SK-N-SH (cell line): ENCODE measurements around the gene SYT7.

Source experiments
- CHD2 ChIP-seq: fragments of 150-350 bp; IDR thresholded peaks from 2 replicates; pipeline ENCODE4 v1.6.1; 2018; ENCODE audit warnings: low read length; ENCODE audit not compliant: partially characterized antibody
- EP300 ChIP-seq, 2 experiments: IDR thresholded peaks; 2 replicates each; pipeline versions ENCODE4 v1.4.0 to v1.6.1; 2012; ENCODE audit warnings: borderline replicate concordance in 1 of 2, low read depth in 1 of 2, low read length in 1 of 2
- EZH2phosphoT487 ChIP-seq: fragments of 200-600 bp; sonication (generic); IDR thresholded peaks from 2 replicates; pipeline ENCODE4 v1.6.1; 2017; ENCODE audit warnings: low read depth, mixed run types, mild to moderate bottlenecking, antibody characterized with exemption, moderate library complexity, borderline replicate concordance
- GABPA ChIP-seq: IDR thresholded peaks from 2 replicates; pipeline ENCODE4 v1.4.0; 2012; ENCODE audit warnings: low read depth, mild to moderate bottlenecking
- JUND ChIP-seq: IDR thresholded peaks from 2 replicates; pipeline ENCODE4 v1.4.0; 2012
- POLR2AphosphoS5 ChIP-seq: IDR thresholded peaks from 2 replicates; pipeline ENCODE4 v1.6.1; 2012; ENCODE audit warnings: low read depth, low read length
- RCOR1 ChIP-seq: fragments of 150-350 bp; IDR thresholded peaks from 2 replicates; pipeline ENCODE4 v1.6.1; 2017; ENCODE audit warnings: antibody characterized with exemption, low read length
- TF ChIP-seq, protein P1 (sequence below): fragments of 200-600 bp; sonication (generic); IDR thresholded peaks from 2 replicates; pipeline ENCODE4 v1.6.1; 2017; ENCODE audit warnings: antibody characterized with exemption, mild to moderate bottlenecking, moderate library complexity
- TF ChIP-seq, protein P2 (sequence below): IDR thresholded peaks from 2 replicates; pipeline ENCODE4 v1.6.1; 2012; ENCODE audit warnings: mild to moderate bottlenecking, low read depth, low read length, moderate library complexity
- TF ChIP-seq, protein P3 (sequence below): IDR thresholded peaks from 2 replicates; pipeline ENCODE4; 2012
- TF ChIP-seq, protein P4 (sequence below): fragments of 150-350 bp; IDR thresholded peaks from 2 replicates; pipeline ENCODE4 v1.6.1; 2017; ENCODE audit warnings: antibody characterized with exemption, low read length, low read depth, borderline replicate concordance
- TF ChIP-seq, protein P5 (sequence below): IDR thresholded peaks from 2 replicates; pipeline ENCODE4 v1.4.0; 2012; ENCODE audit warnings: low read depth, borderline replicate concordance

GRCh38 chr11:61554172-61554988 lies 26.5 kb downstream of the SYT7 start:
- TF ChIP-seq, protein P1, sequence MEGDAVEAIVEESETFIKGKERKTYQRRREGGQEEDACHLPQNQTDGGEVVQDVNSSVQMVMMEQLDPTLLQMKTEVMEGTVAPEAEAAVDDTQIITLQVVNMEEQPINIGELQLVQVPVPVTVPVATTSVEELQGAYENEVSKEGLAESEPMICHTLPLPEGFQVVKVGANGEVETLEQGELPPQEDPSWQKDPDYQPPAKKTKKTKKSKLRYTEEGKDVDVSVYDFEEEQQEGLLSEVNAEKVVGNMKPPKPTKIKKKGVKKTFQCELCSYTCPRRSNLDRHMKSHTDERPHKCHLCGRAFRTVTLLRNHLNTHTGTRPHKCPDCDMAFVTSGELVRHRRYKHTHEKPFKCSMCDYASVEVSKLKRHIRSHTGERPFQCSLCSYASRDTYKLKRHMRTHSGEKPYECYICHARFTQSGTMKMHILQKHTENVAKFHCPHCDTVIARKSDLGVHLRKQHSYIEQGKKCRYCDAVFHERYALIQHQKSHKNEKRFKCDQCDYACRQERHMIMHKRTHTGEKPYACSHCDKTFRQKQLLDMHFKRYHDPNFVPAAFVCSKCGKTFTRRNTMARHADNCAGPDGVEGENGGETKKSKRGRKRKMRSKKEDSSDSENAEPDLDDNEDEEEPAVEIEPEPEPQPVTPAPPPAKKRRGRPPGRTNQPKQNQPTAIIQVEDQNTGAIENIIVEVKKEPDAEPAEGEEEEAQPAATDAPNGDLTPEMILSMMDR: no peak
- TF ChIP-seq RCOR1 (no peak), EP300 (IDR thresholded peaks at IDR 0.05; ENCODE audit: borderline replicate concordance in 1 of 2, low read depth in 1 of 2, low read length in 1 of 2) (no peak), CHD2 (no peak), POLR2AphosphoS5 (no peak), EZH2phosphoT487 (no peak), GABPA (no peak), JUND (no peak)
- TF ChIP-seq, protein P2, sequence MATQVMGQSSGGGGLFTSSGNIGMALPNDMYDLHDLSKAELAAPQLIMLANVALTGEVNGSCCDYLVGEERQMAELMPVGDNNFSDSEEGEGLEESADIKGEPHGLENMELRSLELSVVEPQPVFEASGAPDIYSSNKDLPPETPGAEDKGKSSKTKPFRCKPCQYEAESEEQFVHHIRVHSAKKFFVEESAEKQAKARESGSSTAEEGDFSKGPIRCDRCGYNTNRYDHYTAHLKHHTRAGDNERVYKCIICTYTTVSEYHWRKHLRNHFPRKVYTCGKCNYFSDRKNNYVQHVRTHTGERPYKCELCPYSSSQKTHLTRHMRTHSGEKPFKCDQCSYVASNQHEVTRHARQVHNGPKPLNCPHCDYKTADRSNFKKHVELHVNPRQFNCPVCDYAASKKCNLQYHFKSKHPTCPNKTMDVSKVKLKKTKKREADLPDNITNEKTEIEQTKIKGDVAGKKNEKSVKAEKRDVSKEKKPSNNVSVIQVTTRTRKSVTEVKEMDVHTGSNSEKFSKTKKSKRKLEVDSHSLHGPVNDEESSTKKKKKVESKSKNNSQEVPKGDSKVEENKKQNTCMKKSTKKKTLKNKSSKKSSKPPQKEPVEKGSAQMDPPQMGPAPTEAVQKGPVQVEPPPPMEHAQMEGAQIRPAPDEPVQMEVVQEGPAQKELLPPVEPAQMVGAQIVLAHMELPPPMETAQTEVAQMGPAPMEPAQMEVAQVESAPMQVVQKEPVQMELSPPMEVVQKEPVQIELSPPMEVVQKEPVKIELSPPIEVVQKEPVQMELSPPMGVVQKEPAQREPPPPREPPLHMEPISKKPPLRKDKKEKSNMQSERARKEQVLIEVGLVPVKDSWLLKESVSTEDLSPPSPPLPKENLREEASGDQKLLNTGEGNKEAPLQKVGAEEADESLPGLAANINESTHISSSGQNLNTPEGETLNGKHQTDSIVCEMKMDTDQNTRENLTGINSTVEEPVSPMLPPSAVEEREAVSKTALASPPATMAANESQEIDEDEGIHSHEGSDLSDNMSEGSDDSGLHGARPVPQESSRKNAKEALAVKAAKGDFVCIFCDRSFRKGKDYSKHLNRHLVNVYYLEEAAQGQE: no peak
- TF ChIP-seq, protein P3, sequence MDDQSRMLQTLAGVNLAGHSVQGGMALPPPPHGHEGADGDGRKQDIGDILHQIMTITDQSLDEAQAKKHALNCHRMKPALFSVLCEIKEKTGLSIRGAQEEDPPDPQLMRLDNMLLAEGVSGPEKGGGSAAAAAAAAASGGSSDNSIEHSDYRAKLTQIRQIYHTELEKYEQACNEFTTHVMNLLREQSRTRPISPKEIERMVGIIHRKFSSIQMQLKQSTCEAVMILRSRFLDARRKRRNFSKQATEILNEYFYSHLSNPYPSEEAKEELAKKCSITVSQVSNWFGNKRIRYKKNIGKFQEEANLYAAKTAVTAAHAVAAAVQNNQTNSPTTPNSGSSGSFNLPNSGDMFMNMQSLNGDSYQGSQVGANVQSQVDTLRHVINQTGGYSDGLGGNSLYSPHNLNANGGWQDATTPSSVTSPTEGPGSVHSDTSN: no peak
- TF ChIP-seq, protein P4, sequence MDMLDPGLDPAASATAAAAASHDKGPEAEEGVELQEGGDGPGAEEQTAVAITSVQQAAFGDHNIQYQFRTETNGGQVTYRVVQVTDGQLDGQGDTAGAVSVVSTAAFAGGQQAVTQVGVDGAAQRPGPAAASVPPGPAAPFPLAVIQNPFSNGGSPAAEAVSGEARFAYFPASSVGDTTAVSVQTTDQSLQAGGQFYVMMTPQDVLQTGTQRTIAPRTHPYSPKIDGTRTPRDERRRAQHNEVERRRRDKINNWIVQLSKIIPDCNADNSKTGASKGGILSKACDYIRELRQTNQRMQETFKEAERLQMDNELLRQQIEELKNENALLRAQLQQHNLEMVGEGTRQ: no peak
- TF ChIP-seq, protein P5, sequence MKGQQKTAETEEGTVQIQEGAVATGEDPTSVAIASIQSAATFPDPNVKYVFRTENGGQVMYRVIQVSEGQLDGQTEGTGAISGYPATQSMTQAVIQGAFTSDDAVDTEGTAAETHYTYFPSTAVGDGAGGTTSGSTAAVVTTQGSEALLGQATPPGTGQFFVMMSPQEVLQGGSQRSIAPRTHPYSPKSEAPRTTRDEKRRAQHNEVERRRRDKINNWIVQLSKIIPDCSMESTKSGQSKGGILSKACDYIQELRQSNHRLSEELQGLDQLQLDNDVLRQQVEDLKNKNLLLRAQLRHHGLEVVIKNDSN: no peak
